Measurements from ENCODE around the gene HEMK1.

Gene HEMK1

DNA sequence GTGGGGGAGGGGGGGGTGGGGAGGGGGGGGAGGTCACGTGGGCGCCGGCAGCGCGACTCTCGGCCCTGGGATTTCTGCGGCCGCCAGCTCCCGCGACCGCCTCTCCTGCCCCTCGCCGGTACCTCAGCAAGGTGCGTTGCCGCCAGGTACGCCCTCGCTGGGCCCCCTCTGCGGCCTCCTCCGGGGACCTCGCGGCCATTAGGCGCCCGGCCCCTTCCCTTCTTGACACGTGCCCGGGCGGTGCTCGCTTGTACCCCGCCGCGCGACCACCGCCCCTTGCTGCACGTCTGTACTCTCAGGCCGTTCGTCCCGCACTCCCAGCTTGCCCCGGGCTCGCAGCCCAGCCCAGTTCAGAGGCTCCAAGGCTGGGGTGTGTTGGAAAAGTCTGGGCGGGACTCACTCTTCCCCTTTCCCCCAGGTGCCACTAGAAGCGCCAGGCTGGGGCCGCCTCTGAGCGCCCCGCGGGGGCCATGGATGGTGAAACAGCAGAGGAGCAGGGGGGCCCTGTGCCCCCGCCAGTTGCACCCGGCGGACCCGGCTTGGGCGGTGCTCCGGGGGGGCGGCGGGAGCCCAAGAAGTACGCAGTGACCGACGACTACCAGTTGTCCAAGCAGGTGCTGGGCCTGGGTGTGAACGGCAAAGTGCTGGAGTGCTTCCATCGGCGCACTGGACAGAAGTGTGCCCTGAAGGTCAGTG is 47.9 kb downstream of the HEMK1 start, which contains the start of gene MAPKAPK3:
TSS of gene MAPKAPK3 (plus strand) at position 56 of the 696 bp plus-strand sequence. CDS start at position 471, 415 bp downstream.
- DNase-seq = peak; percentile 79

DNA sequence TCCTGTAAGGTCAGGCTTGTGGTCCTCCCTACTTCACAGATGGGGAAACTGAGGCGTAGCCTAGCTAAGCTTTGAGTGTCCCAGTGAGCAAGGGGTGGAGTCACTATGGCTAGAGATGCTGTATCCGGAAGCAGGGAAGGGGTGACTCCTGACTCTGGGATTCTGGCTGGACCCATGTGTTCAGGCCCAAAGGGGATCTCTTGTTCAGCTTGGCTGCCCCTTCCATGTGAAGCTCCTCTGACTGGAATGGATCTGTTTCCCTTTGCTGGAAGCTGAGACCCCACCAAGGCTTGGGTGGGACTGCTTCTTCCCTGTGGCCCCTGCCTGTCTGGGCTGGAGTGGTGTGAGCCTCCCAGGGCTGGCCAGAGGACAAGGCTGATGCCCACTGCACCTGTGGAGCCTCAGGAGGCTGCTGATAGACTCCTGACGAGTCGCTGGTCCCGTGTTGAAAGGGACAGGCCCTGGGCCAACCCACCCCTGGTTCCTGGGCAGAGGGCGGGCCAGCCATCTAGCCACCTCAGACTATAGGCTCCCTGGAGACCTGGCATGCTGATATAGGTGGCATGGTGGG is 48.7 kb downstream of the HEMK1 start:
- DNase-seq = no peak

DNA sequence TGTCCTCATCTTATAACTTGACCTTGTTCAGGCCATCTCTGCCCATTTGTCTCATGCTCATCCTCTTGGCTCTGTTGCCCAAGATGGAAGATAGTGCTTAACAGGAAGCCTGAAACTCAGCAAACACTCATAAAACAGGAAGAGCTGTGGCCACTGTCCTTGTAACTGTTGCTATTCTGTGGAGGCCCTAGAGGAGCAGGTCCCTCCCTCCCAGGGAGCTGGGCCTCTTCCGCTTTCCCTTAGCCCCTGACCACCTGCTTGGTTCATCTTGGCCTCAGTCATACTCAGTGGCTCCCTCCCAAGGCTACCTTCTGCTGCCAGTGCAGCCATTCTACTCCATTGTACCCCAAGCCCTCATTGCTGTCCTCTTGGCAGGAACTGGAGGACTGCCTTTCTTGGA is 51.1 kb downstream of the HEMK1 start:
- no peak for DNase-seq

- DNase-seq = no peak
Observed at GRCh38 chr3:50620820-50621219, 51.5 kb downstream of the HEMK1 start.

GRCh38 chr3:50622881-50623280 is 53.6 kb downstream of the HEMK1 start:
- DNase-seq = no peak

DNA sequence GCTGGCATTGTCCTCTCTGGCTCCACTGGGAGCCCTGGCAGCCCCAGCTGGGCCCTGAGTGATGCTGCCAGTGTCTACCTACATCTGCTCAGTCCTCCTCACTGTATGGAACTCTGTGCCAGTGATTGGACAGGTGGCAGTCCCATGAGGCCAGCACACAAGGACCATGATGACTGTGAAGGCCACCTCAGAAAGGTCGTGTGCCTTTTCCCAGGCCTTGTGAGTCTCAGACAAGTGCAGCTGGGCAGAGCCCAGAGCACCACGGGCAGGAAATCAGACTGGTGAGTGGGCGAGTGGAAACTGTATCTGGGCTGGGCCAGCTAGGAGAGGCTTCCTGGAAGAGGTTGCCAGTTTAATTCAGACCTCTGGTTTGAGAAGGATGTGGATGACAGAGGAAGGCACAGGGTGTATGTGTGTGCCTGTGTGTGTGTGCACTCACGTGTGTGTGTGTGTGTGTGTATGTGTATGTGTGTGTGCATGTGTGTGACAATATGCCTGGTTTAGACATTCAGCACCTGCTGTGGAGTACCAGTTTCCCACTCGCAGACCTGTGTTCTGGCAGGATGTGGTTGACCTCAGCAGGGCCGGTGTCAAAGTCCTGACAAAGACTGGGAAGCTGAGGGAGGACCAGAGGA is 54.6 kb downstream of the HEMK1 start:
- no peak for DNase-seq

DNA sequence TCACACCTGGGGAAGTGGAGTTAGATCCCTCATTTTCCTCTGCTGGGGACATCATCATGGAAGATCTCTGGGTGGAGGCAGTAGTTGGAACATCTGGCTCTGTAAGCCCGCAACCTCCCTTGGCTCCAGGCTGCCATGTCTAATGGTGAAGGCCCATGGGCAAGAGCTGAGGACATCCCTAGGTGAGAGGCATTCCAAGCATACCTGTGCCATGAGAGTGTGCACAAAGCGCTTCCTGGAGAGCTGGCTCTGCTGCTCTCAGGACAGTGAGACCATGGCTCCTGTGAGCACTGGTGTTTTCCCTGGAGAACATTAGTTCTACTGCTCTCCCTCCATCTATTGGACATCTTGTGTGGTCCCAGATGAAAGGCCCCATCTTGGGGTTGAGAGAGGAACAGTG is 55.3 kb downstream of the HEMK1 start:
- no peak for DNase-seq

GRCh38 chr3:50625231-50626182 is 56.2 kb downstream of the HEMK1 start:
- no peak for DNase-seq

DNA sequence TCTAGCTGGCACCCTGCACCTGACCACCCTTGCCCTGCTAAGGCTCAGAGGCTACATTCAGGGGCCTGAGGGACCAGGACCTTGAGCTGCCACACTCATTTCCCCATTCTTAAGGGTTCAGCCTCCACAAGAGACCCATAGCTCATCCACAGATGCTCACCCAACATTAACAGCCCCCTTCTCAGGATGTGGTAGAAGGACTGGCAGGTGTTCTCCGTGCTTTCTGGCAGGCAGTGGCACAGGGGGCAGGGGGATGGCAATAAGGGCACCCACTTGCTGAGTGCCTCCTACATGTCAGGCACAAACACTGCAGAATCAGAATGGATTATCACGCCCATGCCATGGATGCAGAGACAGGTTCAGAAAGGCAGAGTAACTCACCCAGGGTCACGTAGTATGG is 57.1 kb downstream of the HEMK1 start:
- DNase-seq = no peak

DNA sequence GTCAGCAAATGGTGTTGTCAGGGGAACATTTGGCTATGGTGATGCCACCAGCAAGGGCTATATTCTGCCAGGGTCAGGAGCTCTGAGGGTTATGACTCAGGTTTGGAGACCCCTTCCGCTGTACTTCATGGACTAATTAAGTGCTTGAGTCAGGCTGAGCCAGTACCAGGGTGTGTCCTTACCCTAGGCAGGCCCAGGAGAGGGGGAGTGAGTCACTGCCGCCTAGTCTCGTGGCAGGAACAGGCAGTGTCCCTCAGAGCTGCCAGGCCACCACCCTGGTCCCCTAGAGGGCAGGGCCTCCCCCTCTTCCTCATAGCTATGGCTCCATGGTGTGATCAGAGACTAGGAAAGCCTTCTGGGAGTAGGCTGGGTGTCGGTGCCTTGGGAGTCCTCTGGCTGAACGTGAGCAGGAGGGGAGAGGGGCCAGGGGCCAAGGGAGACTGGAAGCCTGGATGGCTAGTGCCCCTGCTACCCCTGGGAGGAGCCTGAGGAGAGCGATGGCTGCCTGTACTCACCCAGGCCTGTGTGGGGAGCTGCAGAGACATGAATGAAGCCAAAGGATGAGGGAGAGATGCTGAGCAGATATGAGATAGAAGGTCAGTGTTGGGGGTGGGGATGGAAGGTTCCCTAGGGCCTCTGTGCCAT is 58.2 kb downstream of the HEMK1 start:
- no peak for DNase-seq

GRCh38 chr3:50628601-50629000 is 59.3 kb downstream of the HEMK1 start:
- DNase-seq = no peak

DNA sequence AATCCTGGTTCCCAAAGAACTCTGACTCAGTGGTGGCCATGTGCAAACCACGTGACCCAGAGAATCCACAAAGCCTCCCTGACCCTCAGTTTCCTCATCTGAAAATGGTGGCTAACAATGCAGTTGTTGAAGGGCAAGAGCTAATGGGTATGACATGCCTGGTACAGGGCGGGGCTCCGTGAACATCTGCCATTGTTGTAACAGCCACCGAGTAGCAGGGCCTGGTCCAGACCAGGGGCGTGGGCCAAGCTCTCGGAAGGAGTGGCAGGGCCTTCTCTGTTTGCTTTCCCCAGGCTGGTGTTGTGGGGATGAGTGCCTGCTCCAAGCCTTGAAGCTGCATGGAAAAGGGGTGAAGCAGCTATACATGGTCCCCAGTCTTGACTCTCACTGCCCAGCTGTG is 61.1 kb downstream of the HEMK1 start:
- DNase-seq = no peak

GRCh38 chr3:50630877-50631276 is 61.6 kb downstream of the HEMK1 start:
- no peak for DNase-seq

DNA sequence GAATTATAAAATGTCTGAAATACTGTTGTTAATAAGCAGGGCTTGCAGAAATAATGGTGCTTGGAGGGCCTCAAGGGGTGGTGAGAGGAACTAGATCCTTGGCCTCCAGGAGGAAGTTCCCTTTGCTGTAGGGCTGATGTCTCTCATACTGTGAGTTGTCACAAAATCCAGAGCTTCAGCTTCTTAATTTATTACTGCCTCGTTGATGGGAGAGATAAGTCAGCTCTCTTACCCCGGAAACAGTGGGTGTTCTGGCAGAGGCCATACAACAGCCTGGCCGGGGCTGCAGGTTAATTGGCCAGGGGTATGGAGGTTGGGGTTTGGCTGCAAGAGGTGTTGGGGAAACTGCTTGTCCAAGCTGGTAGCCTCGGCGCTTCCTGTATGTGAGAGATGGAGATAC is 63.1 kb downstream of the HEMK1 start:
- no peak for DNase-seq

GRCh38 chr3:50633230-50633790 is 64.0 kb downstream of the HEMK1 start:
- no peak for DNase-seq

GRCh38 chr3:50635066-50635465 is 65.7 kb downstream of the HEMK1 start:
- no peak for DNase-seq

- no peak for DNase-seq
Observed at GRCh38 chr3:50637011-50637410, 67.7 kb downstream of the HEMK1 start.

GRCh38 chr3:50637945-50638344 is 68.6 kb downstream of the HEMK1 start:
- no peak for DNase-seq

- no peak for DNase-seq
Observed at GRCh38 chr3:50639055-50639494, 69.8 kb downstream of the HEMK1 start.

DNA sequence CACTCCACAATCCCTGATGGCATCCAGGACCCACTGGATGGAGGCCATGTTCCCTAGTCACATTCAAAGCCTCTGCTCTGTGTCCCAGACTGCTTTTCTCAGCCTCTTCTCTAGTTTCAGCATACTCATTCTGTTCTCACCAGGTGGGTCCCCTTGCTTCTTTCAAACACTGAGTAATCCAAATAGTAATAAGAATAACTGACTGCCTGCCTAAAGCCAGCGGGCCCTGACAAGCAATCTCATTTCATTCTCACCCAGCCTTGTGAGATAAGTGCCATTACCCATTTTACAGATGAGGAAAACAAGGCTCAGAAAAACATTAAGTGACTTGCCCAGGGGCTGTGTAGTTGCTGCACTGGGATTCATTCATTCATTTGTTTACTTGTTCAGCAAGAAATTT is 73.1 kb downstream of the HEMK1 start:
- DNase-seq = no peak

- no peak for DNase-seq
Observed at GRCh38 chr3:50644561-50644960, 75.2 kb downstream of the HEMK1 start.

DNA sequence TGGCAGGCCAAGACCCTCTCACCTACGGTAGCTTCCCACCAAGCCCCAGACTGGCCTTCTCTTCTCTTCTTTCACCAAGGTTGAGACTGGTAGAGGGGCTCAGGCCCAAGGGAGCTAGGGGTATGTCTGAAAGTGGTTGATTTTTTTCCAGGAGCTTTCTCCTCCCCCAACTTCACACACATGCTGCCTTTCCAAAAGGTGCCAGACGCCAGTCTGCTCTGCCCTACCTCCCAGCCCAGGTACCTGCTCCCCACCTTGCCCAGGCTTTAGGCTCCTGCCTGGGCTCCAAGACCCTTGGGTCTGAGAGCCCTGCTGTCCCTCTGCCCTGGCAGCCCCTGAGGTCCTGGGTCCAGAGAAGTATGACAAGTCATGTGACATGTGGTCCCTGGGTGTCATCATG is 76.1 kb downstream of the HEMK1 start:
- DNase-seq = no peak
